ENCODE results near the gene LZTFL1.

LZTFL1 gene

DNA sequence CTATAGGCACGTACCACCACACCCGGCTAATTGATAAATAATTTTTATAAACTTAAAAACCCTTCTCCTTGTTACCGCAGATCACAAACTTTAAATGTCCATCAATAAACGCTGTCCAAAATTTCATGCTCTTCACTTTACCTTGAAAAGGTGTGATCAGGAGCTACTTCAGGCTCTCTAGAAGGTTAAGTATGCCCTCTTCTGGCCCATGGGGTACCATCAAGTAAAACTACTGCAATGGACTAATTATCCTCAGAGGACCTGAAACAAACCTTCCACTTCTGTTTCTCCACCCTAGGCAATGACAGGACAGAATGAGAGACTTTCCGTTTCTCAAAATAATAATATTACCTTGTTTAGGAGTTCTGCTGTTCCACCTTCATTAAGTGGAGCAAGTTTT, 9.2 kb downstream of the LZTFL1 start:
- no peak overlapping the region for H3K4me3 ChIP-seq (ENCODE audit: low read length)
- no peaks in the 10 kb centered on the region for H3K27me3 ChIP-seq (replicated peaks; ENCODE audit: control insufficient read depth, insufficient read depth, low read length)
- H3K9ac ChIP-seq (ENCODE audit: low read length) = no peak overlapping the region
- H3K9me3 ChIP-seq (ENCODE audit: control insufficient read depth, low read length) = no peaks in the 10 kb centered on the region
- H3K4me1 ChIP-seq (ENCODE audit: control insufficient read depth, insufficient read depth, low read length) = no peaks in the 10 kb centered on the region
- no peak for DNase-seq (ENCODE audit: low read depth)
- peaks cover 79% of the 10 kb centered on the region for H3K36me3 ChIP-seq (ENCODE audit: control insufficient read depth, insufficient read depth, low read length, severe bottlenecking)

DNA sequence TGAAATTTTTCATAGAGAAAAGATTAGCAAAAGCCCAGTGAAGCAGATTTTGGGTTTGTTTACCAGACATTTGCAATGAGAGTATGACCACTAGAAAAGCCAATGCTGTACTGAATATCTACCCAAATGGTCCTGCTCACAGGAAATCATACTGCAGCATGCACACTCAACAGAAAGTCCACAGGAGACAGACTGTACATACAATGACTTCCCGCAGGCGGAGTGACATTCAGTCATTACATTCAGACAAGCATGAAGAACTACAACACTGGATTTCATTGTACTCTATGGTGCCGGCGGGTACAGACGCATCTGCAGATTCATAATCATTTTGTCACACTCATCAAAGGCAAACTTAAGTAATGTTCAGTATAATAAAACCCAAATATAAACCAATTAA, 11.8 kb downstream of the LZTFL1 start:
- Histone ChIP-seq H3K9ac (ENCODE audit: low read length) (no peak overlapping the region), H3K9me3 (ENCODE audit: control insufficient read depth, low read length) (no peaks in the 10 kb centered on the region), H3K4me1 (ENCODE audit: control insufficient read depth, insufficient read depth, low read length) (no peaks in the 10 kb centered on the region), H3K36me3 (ENCODE audit: control insufficient read depth, insufficient read depth, low read length, severe bottlenecking) (peaks cover 88% of the 10 kb centered on the region), H3K27me3 (replicated peaks; ENCODE audit: control insufficient read depth, insufficient read depth, low read length) (no peaks in the 10 kb centered on the region), H3K4me3 (ENCODE audit: low read length) (no peak overlapping the region)
- no peak for DNase-seq (ENCODE audit: low read depth)

DNA sequence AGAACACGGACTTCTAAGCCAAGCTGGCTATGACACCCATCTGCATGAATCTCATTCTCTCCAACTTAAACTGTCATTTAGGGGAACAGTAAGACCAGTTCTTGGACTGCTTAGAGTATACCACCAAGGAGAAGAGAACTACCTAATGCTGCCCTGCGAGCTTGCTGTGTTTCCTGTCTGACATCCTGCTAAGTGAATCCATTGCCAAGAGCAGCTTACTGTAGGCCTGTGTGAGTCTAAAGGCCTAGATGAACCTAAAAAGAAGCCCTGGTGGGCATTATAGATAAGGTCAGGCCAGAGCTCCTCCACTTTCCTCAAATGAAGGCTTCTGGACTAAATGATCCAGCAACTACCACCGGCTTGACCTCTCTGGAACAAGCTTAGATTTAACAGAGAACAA, 15.0 kb downstream of the LZTFL1 start:
- H3K4me3 ChIP-seq (ENCODE audit: low read length) = no peak overlapping the region
- no peak overlapping the region for H3K9ac ChIP-seq (ENCODE audit: low read length)
- no peaks in the 10 kb centered on the region for H3K4me1 ChIP-seq (ENCODE audit: control insufficient read depth, insufficient read depth, low read length)
- no peak for DNase-seq (ENCODE audit: low read depth)
- H3K27me3 ChIP-seq (replicated peaks; ENCODE audit: control insufficient read depth, insufficient read depth, low read length) = no peaks in the 10 kb centered on the region
- no peaks in the 10 kb centered on the region for H3K9me3 ChIP-seq (ENCODE audit: control insufficient read depth, low read length)
- H3K36me3 ChIP-seq (ENCODE audit: control insufficient read depth, insufficient read depth, low read length, severe bottlenecking) = peaks cover 76% of the 10 kb centered on the region

DNA sequence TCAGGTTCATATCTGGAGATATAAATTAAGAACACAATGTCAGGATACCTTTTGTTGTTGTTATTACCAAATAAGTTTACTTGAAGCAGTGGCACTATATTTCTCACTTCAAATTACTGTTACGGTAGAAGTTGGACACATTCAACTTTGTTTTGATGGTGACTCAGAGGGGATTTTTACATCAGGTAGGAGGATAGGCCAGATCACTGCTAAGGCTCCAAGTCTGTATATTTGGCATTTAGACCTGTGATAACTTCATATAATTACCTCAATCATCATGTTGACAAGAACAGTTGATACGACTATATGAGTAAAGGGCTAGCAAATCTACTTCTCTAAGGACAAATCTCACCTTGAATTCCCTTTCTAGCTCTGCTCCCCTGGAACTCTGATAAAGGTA, 15.6 kb downstream of the LZTFL1 start:
- no peaks in the 10 kb centered on the region for H3K9me3 ChIP-seq (ENCODE audit: control insufficient read depth, low read length)
- H3K27me3 ChIP-seq (replicated peaks; ENCODE audit: control insufficient read depth, insufficient read depth, low read length) = no peaks in the 10 kb centered on the region
- H3K36me3 ChIP-seq (ENCODE audit: control insufficient read depth, insufficient read depth, low read length, severe bottlenecking) = peaks cover 72% of the 10 kb centered on the region
- H3K4me3 ChIP-seq (ENCODE audit: low read length) = no peak overlapping the region
- H3K9ac ChIP-seq (ENCODE audit: low read length) = no peak overlapping the region
- no peaks in the 10 kb centered on the region for H3K4me1 ChIP-seq (ENCODE audit: control insufficient read depth, insufficient read depth, low read length)
- DNase-seq (ENCODE audit: low read depth) = no peak

DNA sequence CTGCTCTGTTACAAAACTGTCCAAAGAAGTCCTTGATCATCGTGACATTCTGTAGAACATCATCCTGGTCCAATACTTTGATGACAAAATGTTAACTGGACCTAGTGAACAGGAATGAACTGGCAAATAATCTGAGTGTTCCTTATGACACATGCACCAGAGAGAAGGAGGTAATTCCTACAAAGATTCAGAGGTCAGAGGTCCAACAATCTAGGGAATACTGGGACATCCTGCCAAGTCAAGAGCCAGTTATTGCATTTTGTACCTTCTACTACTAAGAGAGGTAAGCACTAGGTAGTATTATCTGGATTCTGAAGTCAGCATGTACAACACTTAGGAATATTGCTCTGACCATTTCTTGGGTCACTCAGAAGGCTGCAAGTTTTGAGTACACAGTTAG, 20.8 kb downstream of the LZTFL1 start:
- Histone ChIP-seq H3K9ac (ENCODE audit: low read length) (no peak overlapping the region), H3K27me3 (replicated peaks; ENCODE audit: control insufficient read depth, insufficient read depth, low read length) (no peaks in the 10 kb centered on the region), H3K4me1 (ENCODE audit: control insufficient read depth, insufficient read depth, low read length) (peaks cover 25% of the 10 kb centered on the region), H3K36me3 (ENCODE audit: control insufficient read depth, insufficient read depth, low read length, severe bottlenecking) (peaks cover 28% of the 10 kb centered on the region), H3K9me3 (ENCODE audit: control insufficient read depth, low read length) (no peaks in the 10 kb centered on the region), H3K4me3 (ENCODE audit: low read length) (no peak overlapping the region)
- no peak for DNase-seq (ENCODE audit: low read depth)

DNA sequence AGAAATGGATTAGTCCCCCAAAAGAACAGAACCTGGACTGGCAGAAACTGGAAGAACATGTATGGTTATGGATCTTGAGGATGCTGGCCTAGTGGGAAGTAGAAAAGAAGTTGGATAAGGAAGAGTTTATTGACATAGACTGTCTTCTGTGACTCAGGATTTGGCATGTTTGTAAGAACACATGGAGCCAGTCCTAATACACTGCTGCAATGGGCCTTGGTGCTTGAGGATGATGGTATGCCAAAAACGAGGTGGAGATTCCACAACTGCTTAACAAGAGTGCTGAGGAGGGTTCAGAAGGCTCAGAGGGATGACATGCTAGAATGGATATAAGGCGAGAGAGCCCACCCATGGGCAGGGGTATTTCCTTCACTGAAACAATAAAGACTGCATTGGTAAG, 22.4 kb downstream of the LZTFL1 start:
- H3K9ac ChIP-seq (ENCODE audit: low read length) = no peak overlapping the region
- peaks cover 25% of the 10 kb centered on the region for H3K4me1 ChIP-seq (ENCODE audit: control insufficient read depth, insufficient read depth, low read length)
- H3K36me3 ChIP-seq (ENCODE audit: control insufficient read depth, insufficient read depth, low read length, severe bottlenecking) = peaks cover 13% of the 10 kb centered on the region
- no peak overlapping the region for H3K4me3 ChIP-seq (ENCODE audit: low read length)
- no peaks in the 10 kb centered on the region for H3K27me3 ChIP-seq (replicated peaks; ENCODE audit: control insufficient read depth, insufficient read depth, low read length)
- no peak for DNase-seq (ENCODE audit: low read depth)
- H3K9me3 ChIP-seq (ENCODE audit: control insufficient read depth, low read length) = no peaks in the 10 kb centered on the region

DNA sequence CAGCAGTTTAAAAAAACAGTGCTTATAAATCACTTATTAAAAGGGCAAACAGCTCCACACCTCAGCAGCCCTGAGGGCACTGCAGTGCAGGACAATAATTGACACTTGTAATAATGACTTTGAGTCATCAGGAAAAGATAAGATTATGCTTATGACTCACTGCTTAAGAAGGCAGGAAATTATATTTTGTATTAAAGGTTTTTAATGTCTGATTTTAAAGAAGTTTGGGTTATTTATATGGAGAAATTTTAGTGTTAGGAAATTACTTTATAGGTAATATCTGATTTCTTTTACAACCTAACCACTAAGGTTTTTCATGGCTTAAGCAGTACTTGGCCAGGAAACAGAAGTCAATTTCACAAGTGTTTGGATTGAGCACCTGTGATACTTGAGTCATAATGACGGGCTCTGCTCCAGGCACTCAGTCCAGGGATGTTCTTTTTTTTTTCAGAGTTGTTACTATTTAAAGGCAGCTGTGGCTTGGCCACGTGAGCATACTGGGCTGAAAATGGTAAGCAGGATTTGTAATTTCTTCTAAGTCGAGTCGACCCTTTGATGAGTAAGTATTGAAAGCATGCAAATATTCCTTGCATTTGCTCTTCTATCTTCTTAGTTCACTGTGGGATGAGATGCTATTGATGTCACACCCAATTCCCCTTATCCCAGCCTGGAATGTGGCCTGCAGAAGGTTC, 23.9 kb downstream of the LZTFL1 start:
- H3K27me3 ChIP-seq (replicated peaks; ENCODE audit: control insufficient read depth, insufficient read depth, low read length) = no peaks in the 10 kb centered on the region
- no peak overlapping the region for H3K9ac ChIP-seq (ENCODE audit: low read length)
- peaks cover 8% of the 10 kb centered on the region for H3K36me3 ChIP-seq (ENCODE audit: control insufficient read depth, insufficient read depth, low read length, severe bottlenecking)
- H3K4me3 ChIP-seq (ENCODE audit: low read length) = no peak overlapping the region
- H3K9me3 ChIP-seq (ENCODE audit: control insufficient read depth, low read length) = no peaks in the 10 kb centered on the region
- DNase-seq (ENCODE audit: low read depth) = peak; percentile 43
- H3K4me1 ChIP-seq (ENCODE audit: control insufficient read depth, insufficient read depth, low read length) = peaks cover 25% of the 10 kb centered on the region

DNA sequence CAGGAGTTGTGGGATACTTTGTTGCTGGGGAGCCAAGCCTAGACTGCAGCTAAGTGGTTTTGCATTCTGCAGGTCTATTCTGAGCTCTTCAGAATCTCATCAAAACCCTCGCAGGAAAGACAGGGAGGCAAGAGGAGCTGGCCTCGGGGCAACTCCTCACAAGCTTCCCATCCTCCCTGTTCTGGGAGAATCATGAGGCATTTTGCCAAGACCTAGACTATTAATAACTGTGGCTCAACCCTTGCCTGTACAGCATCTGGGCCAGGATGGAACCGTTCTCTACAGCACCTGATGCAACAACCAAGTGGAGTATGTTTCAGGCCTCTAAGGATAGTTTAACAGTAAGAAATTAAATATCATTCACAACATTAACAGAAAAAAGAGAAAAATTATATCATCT, 25.4 kb downstream of the LZTFL1 start:
- Histone ChIP-seq H3K36me3 (ENCODE audit: control insufficient read depth, insufficient read depth, low read length, severe bottlenecking) (no peaks in the 10 kb centered on the region), H3K4me3 (ENCODE audit: low read length) (no peak overlapping the region)
- no peak for DNase-seq (ENCODE audit: low read depth)

DNA sequence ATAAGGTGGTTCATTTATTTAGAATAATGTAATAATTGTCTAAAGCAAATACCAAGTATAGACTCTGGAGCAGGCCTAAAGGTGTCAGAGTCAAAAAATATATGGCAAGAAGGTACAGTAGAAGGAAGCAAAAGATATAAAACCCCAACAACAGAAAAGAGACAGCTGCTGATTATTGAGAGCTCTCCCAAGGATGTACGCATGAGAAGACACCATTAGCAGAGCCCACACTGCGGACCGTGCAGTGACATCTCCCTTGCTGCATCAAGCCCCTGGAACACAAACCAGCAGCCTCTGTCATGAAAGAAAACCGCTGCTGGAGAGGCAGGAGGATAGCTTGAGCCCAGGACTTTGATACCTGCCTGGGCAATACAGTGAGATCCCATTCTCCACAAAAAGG, 27.6 kb downstream of the LZTFL1 start:
- no peaks in the 10 kb centered on the region for H3K36me3 ChIP-seq (ENCODE audit: control insufficient read depth, insufficient read depth, low read length, severe bottlenecking)
- no peaks in the 10 kb centered on the region for H3K27me3 ChIP-seq (replicated peaks; ENCODE audit: control insufficient read depth, insufficient read depth, low read length)
- H3K4me1 ChIP-seq (ENCODE audit: control insufficient read depth, insufficient read depth, low read length) = peaks cover 18% of the 10 kb centered on the region
- no peak for DNase-seq (ENCODE audit: low read depth)
- H3K9me3 ChIP-seq (ENCODE audit: control insufficient read depth, low read length) = no peaks in the 10 kb centered on the region
- H3K4me3 ChIP-seq (ENCODE audit: low read length) = no peak overlapping the region
- no peak overlapping the region for H3K9ac ChIP-seq (ENCODE audit: low read length)

More for the DNA sequence above, 25.4 kb downstream of the LZTFL1 start:
- Histone ChIP-seq H3K9ac (ENCODE audit: low read length) (no peak overlapping the region), H3K27me3 (replicated peaks; ENCODE audit: control insufficient read depth, insufficient read depth, low read length) (no peaks in the 10 kb centered on the region), H3K4me1 (ENCODE audit: control insufficient read depth, insufficient read depth, low read length) (peaks cover 25% of the 10 kb centered on the region), H3K9me3 (ENCODE audit: control insufficient read depth, low read length) (no peaks in the 10 kb centered on the region)

DNA sequence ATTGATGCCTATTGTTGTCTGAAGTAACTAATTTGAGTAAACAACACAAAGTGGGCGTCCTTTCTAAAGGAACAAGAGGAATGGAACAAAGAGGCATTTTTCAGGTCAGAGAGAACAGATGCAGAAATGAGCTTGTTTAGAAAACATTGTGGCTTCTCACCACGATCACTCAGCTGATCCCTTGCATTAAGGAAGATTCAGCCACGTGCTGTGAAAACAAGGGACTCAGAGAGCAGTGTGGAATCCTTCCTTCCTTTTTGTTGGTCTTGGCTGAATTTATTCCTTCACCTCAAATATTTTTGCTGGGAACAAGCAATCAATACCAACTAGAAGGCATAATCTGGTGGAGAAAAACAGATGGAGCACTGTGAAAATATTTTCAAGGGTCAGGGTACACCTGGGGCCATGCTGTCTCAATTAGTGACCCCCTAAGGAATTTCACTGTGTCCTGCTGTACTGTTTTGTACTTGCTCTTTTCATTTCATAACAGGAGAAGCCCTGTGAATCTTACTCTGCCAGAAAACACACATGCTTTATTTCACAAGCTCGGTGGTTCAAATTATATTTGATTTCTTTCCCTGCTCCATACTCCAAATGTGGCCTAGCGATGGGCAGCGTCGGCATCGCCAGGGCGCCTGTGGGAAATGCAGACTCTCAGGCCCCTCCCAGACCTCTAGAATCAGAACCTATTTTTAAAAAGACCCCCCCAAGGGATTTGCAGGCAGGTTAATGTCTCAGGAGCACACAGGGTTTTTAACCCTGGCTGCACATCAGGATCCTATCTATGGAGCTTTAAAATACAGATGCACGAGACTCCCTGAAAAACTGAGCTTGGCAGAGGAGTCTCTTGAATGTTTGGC, 34.0 kb downstream of the LZTFL1 start:
- Histone ChIP-seq H3K9ac (ENCODE audit: low read length) (no peak overlapping the region), H3K9me3 (ENCODE audit: control insufficient read depth, low read length) (peaks cover 6% of the 10 kb centered on the region), H3K27me3 (replicated peaks; ENCODE audit: control insufficient read depth, insufficient read depth, low read length) (no peaks in the 10 kb centered on the region), H3K36me3 (ENCODE audit: control insufficient read depth, insufficient read depth, low read length, severe bottlenecking) (no peaks in the 10 kb centered on the region), H3K4me3 (ENCODE audit: low read length) (no peak overlapping the region), H3K4me1 (ENCODE audit: control insufficient read depth, insufficient read depth, low read length) (peaks cover 9% of the 10 kb centered on the region)
- peak; percentile 14 for DNase-seq (ENCODE audit: low read depth)

DNA sequence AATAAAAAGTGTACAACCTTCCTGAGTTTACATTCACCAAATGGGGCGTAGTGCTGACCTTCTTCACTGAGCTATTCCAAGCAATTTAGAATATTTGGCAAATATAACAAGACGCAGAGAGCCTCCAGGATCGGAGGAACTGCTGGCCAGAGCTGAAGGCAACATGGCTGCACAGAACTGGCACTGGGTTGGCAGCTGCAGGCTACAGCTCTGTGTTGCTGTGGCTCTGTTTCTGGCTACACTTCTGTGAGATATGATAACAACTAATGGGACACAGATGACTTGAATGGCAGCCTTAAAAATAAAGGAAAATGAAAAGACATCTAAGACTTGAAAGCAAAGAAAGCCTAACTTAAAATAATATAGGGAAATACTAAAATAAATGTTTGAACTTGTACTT, 34.8 kb downstream of the LZTFL1 start:
- Histone ChIP-seq H3K27me3 (replicated peaks; ENCODE audit: control insufficient read depth, insufficient read depth, low read length) (no peaks in the 10 kb centered on the region), H3K4me1 (ENCODE audit: control insufficient read depth, insufficient read depth, low read length) (peaks cover 9% of the 10 kb centered on the region), H3K9ac (ENCODE audit: low read length) (no peak overlapping the region), H3K4me3 (ENCODE audit: low read length) (no peak overlapping the region), H3K36me3 (ENCODE audit: control insufficient read depth, insufficient read depth, low read length, severe bottlenecking) (no peaks in the 10 kb centered on the region), H3K9me3 (ENCODE audit: control insufficient read depth, low read length) (peaks cover 6% of the 10 kb centered on the region)
- DNase-seq (ENCODE audit: low read depth) = no peak

All from adipocyte (in vitro differentiated cells).